Measurements from ENCODE around the gene CISH. TPM values are rescaled to one million over a fixed set of nuclear protein-coding genes. Genes with fewer than 3 reads are reported as not detected.

CISH gene
- total and polyA plus RNA-seq, 9 of the 15 experiments (the other 6 are each of a cell fraction or from before 2014, with no cell fraction given): 1.7 to 47.7 (median 18.3) TPM

GRCh38 chr3:50604628-50605588, 6.7 kb downstream of the CISH start (continued):
- no peak for TF ChIP-seq ZNF584 (CRISPR knock-in tag; IDR thresholded peaks at IDR 0.05; ENCODE audit: low read depth)
- TF ChIP-seq ATF4 (CRISPR knock-in tag; IDR thresholded peaks at IDR 0.05): peak; percentile 59; the same call in 1 of the 2 replicates
- TF ChIP-seq, protein P1, sequence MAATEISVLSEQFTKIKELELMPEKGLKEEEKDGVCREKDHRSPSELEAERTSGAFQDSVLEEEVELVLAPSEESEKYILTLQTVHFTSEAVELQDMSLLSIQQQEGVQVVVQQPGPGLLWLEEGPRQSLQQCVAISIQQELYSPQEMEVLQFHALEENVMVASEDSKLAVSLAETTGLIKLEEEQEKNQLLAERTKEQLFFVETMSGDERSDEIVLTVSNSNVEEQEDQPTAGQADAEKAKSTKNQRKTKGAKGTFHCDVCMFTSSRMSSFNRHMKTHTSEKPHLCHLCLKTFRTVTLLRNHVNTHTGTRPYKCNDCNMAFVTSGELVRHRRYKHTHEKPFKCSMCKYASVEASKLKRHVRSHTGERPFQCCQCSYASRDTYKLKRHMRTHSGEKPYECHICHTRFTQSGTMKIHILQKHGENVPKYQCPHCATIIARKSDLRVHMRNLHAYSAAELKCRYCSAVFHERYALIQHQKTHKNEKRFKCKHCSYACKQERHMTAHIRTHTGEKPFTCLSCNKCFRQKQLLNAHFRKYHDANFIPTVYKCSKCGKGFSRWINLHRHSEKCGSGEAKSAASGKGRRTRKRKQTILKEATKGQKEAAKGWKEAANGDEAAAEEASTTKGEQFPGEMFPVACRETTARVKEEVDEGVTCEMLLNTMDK (IDR thresholded peaks at IDR 0.05; ENCODE audit: borderline replicate concordance, insufficient read depth, low read depth, low read length, poor library complexity, severe bottlenecking): no peak
- no peak for TF ChIP-seq ZNF280B (CRISPR knock-in tag; IDR thresholded peaks at IDR 0.05)
- peak; percentile 64; the same call in 1 of the 2 replicates for TF ChIP-seq POLR2G (IDR thresholded peaks at IDR 0.05; ENCODE audit: low read depth, low read length)
- no peak for TF ChIP-seq NR4A1 (CRISPR knock-in tag; IDR thresholded peaks at IDR 0.05)
- peak; percentile 87 for TF ChIP-seq NR4A1 (tag; IDR thresholded peaks at IDR 0.05)
- no peak for TF ChIP-seq FOS (IDR thresholded peaks at IDR 0.05; ENCODE audit: extremely low read depth, insufficient read length)
- TF ChIP-seq SRSF1 (IDR thresholded peaks at IDR 0.05; ENCODE audit: low read depth, low read length): no peak
- TF ChIP-seq HSF4 (CRISPR knock-in tag; IDR thresholded peaks at IDR 0.05; ENCODE audit: borderline replicate concordance): no peak
- TF ChIP-seq SMAD3 (CRISPR knock-in tag; conservative IDR thresholded peaks at IDR 0.05): no peak
- TF ChIP-seq HNRNPL (IDR thresholded peaks at IDR 0.05; ENCODE audit: low read depth, low read length): no peak
- no peak for TF ChIP-seq CLOCK (CRISPR knock-in tag; IDR thresholded peaks at IDR 0.05; ENCODE audit: borderline replicate concordance)
- TF ChIP-seq ZNF239 (CRISPR knock-in tag; IDR thresholded peaks at IDR 0.05): no peak
- TF ChIP-seq TSHZ1 (CRISPR knock-in tag; IDR thresholded peaks at IDR 0.05): no peak

All from K562 (cell line).